ENCODE measurements around the gene NAT10.

Gene NAT10

GRCh38 chr11:34146411-34146810 is 41.0 kb downstream of the NAT10 start:
- TF ChIP-seq TAF1 (IDR thresholded peaks at IDR 0.05; ENCODE audit: borderline replicate concordance, insufficient read depth, low read length) (no peak), POLR2AphosphoS5 (IDR thresholded peaks at IDR 0.05; ENCODE audit: low read depth, low read length) (no peak)

GRCh38 chr11:34146866-34147265 is 41.4 kb downstream of the NAT10 start:
- TF ChIP-seq TAF1 (IDR thresholded peaks at IDR 0.05; ENCODE audit: borderline replicate concordance, insufficient read depth, low read length), result no peak
- no peak for TF ChIP-seq SIN3A (IDR thresholded peaks at IDR 0.05; ENCODE audit: borderline replicate concordance, insufficient read depth, low read length)
- no peak for TF ChIP-seq POLR2AphosphoS5 (IDR thresholded peaks at IDR 0.05; ENCODE audit: low read depth, low read length)
- TF ChIP-seq REST (IDR thresholded peaks at IDR 0.05; ENCODE audit: insufficient read depth in 1 of 2, low read depth in 2 of 2, low read length in 2 of 2), result no peak
- TF ChIP-seq FOXP2 (optimal IDR thresholded peaks at IDR 0.05; ENCODE audit: borderline replicate concordance, extremely low read depth, extremely low read length, insufficient read depth), result no peak

GRCh38 chr11:34147581-34147980 is 42.2 kb downstream of the NAT10 start:
- TF ChIP-seq FOXP2 (optimal IDR thresholded peaks at IDR 0.05; ENCODE audit: borderline replicate concordance, extremely low read depth, extremely low read length, insufficient read depth) (no peak), POLR2AphosphoS5 (IDR thresholded peaks at IDR 0.05; ENCODE audit: low read depth, low read length) (no peak), SIN3A (IDR thresholded peaks at IDR 0.05; ENCODE audit: borderline replicate concordance, insufficient read depth, low read length) (no peak), REST (IDR thresholded peaks at IDR 0.05; ENCODE audit: insufficient read depth in 1 of 2, low read depth in 2 of 2, low read length in 2 of 2) (no peak), TAF1 (IDR thresholded peaks at IDR 0.05; ENCODE audit: borderline replicate concordance, insufficient read depth, low read length) (no peak)

GRCh38 chr11:34148504-34149165 is 43.2 kb downstream of the NAT10 start:
- TF ChIP-seq REST (IDR thresholded peaks at IDR 0.05; ENCODE audit: insufficient read depth in 1 of 2, low read depth in 2 of 2, low read length in 2 of 2) (no peak), FOXP2 (optimal IDR thresholded peaks at IDR 0.05; ENCODE audit: borderline replicate concordance, extremely low read depth, extremely low read length, insufficient read depth) (no peak), POLR2AphosphoS5 (IDR thresholded peaks at IDR 0.05; ENCODE audit: low read depth, low read length) (no peak), SIN3A (IDR thresholded peaks at IDR 0.05; ENCODE audit: borderline replicate concordance, insufficient read depth, low read length) (no peak), TAF1 (IDR thresholded peaks at IDR 0.05; ENCODE audit: borderline replicate concordance, insufficient read depth, low read length) (no peak)

GRCh38 chr11:34149274-34149673 is 43.8 kb downstream of the NAT10 start:
- no peak for TF ChIP-seq REST (IDR thresholded peaks at IDR 0.05; ENCODE audit: insufficient read depth in 1 of 2, low read depth in 2 of 2, low read length in 2 of 2)
- no peak for TF ChIP-seq FOXP2 (optimal IDR thresholded peaks at IDR 0.05; ENCODE audit: borderline replicate concordance, extremely low read depth, extremely low read length, insufficient read depth)
- TF ChIP-seq TAF1 (IDR thresholded peaks at IDR 0.05; ENCODE audit: borderline replicate concordance, insufficient read depth, low read length), result no peak
- no peak for TF ChIP-seq POLR2AphosphoS5 (IDR thresholded peaks at IDR 0.05; ENCODE audit: low read depth, low read length)
- TF ChIP-seq SIN3A (IDR thresholded peaks at IDR 0.05; ENCODE audit: borderline replicate concordance, insufficient read depth, low read length), result no peak
